Endometrial microvascular endothelial cells (primary cell): ENCODE results near the gene SLITRK1. TPM values are rescaled to one million over a fixed set of nuclear protein-coding genes. Genes with fewer than 3 reads are reported as not detected.

Experiments
- in situ Hi-C: cut with HindIII; loops from 2 replicates; pipeline ENCODE4 v1.10.0; 2017; ENCODE audit warnings: low sequenced_read_pairs, low pct_unique_long_range_greater_than_20kb; ENCODE audit errors: inconsistent ontology term
- total RNA-seq: library from RNA; depleted of rRNA; stranded (reverse); fragments of >200 nt; gene quantifications from one replicate; pipeline ENCODE4 v1.2.3, GENCODE V29; 2015; ENCODE audit errors: inconsistent ontology term

The SLITRK1 gene, protein sequence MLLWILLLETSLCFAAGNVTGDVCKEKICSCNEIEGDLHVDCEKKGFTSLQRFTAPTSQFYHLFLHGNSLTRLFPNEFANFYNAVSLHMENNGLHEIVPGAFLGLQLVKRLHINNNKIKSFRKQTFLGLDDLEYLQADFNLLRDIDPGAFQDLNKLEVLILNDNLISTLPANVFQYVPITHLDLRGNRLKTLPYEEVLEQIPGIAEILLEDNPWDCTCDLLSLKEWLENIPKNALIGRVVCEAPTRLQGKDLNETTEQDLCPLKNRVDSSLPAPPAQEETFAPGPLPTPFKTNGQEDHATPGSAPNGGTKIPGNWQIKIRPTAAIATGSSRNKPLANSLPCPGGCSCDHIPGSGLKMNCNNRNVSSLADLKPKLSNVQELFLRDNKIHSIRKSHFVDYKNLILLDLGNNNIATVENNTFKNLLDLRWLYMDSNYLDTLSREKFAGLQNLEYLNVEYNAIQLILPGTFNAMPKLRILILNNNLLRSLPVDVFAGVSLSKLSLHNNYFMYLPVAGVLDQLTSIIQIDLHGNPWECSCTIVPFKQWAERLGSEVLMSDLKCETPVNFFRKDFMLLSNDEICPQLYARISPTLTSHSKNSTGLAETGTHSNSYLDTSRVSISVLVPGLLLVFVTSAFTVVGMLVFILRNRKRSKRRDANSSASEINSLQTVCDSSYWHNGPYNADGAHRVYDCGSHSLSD
- not detected for total RNA-seq

- in situ Hi-C loops, result no loop called here
Observed at GRCh38 chr13:83881917-83882605, at the start of gene SLITRK1. Gene SLITRK1, minus strand, starts transcription at chr13:83882474. Its CDS starts 967 bp downstream, at chr13:83881507.

- in situ Hi-C loops, result no loop called here
Observed at GRCh38 chr13:83929157-83929556, 46.9 kb upstream of the SLITRK1 start.

DNA sequence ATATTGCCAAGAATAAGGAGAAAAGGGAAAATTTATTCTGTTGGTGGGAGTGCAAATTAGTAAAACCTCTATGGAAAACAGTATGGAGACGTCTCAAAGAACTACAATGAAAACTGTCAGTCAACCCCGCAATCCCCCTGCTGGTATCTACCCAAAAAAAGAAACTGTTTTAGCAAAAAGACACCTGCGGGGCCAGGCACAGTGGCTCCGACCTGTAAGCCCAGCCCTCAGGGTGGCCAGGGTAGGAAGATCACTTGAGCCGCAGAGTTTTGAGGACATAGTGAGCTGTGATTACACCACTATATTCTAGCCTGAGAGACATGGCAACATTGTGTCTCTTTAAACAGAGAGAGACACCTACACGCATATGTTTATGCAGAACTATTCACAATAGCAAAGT is 37.5 kb upstream of the SLITRK1 start:
- in situ Hi-C loops, result no loop called here

GRCh38 chr13:83914368-83914767 is 32.1 kb upstream of the SLITRK1 start:
- in situ Hi-C loops, result no loop called here

GRCh38 chr13:83907196-83907989 is 25.1 kb upstream of the SLITRK1 start:
- in situ Hi-C loops, result no loop called here

GRCh38 chr13:83906240-83906820 is 24.1 kb upstream of the SLITRK1 start:
- in situ Hi-C loops, result no loop called here

DNA sequence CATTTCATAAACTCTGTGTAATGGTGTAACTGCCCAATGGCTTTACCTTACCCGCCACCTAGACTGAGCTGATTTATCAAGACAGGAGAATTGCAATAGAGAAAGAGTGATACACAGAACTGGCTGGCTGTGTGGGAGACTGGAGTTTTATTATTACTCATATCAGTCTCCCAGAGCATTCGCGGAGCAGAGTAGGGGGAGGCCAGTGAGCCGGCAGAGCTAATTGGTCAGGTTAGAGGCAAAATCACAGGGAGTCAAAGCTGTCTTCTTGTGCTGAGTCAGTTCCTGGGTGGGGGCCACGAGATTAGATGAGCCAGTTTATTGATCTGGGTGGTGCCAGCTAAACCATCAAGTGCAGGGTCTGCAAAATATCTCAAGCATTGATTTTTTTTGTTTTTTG is 23.4 kb upstream of the SLITRK1 start:
- in situ Hi-C loops, result no loop called here

DNA sequence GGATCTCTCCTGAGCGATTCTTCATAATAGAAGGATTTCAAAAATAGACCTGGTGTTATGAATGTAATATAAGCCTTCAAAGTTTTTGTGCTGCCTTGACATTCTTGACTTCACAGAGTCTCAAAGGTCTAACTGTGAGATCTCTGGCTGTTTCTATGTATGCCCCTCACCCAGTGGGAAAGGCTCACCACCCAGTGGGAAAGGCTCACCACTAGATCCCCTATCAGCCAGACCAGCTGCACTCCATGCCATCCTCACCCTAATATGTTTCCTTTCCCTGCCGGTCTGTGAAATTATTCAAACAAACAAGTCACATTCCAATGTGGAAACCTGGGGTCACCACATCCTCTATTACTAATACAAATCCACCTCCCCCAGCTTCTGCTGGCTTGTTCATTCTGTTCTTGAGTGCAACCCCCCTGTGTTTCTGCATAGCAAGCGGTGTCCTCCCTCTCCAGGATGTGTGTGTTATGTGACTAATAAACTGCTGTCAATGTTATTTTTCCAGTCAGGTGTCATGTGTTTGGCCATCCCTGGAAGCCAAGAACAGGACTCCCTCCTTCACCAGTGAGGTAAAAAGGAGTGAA is 13.8 kb upstream of the SLITRK1 start:
- in situ Hi-C loops, result no loop called here

DNA sequence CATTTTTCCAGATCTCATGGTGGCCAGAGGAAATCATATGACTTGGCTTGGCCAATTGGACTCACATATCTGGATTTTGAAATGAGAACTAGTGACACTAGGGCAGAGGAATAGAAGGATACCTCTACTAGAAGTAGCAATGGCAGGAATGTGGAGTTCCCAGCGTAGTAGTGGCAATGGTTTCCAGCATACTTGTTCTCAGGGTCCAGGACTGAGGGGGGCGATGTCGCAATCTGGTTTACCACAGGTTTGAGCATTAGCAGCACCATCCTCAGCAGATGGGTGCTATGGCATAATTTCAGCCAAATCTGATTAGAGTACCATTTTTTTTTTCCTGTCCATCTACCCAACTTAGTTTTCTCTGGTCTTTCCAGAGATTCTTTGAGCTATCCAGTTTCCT is 8.1 kb upstream of the SLITRK1 start:
- in situ Hi-C loops, result no loop called here

DNA sequence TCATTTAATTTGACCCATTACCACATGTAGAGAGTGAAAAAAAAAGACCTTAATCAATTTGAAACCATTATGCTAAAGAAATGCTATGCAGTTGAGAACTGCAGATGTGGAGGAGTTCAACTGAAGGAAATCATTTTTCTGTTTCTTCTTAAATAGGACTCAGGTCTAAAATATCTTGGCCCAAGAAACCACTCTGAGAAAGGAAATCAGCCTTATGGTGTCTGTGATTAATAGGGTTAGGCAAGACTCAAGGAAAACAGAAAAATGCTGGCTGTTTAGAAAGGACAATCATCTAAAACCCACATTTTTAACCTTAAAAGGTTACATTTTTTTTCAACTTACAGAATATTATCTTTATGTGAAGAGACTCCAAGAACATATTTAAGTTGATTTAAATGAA is 1.9 kb upstream of the SLITRK1 start:
- in situ Hi-C loops, result no loop called here

- in situ Hi-C loops, result no loop called here
Observed at GRCh38 chr13:83883061-83883523, 818 bp upstream of the SLITRK1 start.

DNA sequence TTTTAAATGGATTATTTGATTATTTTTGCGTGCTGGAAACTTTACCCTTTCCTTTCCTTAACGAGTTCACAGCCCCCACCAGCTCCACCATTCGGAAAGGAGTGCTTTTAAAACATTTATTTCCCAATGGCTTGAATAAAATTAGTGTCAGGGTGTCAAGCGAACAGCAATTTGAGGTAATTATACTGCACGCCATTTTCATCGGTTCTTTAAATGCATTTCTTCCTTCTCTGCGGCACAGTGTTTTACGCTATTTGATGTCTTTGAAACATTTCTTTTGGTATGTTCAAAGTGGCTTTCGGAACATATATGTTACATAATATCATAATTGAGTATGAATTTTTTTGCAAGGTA is 309 bp upstream of the SLITRK1 start:
- in situ Hi-C loops, result no loop called here

DNA sequence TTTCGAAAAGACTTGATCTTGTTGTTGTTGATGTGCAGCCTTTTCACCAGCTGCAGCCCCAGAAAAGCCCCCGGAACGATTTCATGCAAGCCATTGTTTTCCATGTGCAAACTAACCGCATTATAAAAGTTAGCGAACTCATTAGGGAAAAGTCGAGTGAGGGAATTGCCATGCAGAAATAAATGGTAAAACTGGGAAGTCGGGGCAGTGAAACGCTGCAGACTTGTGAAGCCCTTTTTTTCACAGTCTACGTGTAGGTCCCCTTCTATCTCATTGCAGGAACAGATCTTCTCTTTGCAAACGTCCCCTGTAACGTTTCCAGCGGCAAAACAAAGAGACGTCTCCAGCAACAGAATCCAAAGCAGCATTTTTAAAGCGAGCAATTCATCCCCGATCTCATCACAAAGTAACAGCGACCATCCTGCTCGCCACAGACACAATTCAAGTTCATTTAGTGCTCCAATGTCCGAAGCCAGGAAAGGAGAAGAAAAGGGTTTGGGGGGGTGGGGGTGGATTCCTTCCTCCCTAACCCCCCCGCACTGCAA is 1.1 kb downstream of the SLITRK1 start:
- in situ Hi-C loops, result no loop called here

- in situ Hi-C loops, result no loop called here
Observed at GRCh38 chr13:83880275-83881139, 1.8 kb downstream of the SLITRK1 start.

DNA sequence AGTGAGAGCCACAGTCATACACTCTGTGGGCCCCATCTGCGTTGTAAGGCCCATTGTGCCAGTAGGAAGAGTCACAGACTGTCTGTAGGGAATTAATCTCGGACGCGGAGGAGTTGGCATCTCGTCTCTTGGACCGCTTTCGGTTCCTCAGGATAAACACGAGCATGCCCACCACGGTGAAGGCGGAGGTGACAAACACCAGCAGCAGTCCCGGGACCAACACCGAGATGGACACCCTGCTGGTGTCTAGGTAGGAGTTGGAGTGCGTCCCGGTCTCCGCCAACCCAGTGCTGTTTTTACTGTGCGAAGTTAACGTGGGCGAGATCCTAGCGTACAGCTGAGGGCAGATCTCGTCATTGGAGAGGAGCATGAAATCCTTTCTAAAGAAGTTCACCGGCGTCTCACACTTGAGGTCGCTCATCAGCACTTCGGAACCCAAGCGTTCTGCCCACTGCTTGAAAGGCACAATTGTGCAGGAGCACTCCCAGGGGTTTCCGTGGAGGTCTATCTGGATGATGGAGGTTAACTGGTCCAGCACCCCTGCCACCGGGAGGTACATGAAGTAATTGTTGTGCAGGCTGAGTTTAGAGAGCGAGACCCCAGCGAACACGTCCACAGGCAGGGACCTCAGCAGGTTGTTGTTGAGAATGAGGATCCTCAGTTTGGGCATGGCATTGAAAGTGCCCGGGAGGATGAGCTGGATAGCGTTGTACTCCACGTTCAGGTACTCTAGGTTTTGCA is 2.7 kb downstream of the SLITRK1 start:
- in situ Hi-C loops, result no loop called here

DNA sequence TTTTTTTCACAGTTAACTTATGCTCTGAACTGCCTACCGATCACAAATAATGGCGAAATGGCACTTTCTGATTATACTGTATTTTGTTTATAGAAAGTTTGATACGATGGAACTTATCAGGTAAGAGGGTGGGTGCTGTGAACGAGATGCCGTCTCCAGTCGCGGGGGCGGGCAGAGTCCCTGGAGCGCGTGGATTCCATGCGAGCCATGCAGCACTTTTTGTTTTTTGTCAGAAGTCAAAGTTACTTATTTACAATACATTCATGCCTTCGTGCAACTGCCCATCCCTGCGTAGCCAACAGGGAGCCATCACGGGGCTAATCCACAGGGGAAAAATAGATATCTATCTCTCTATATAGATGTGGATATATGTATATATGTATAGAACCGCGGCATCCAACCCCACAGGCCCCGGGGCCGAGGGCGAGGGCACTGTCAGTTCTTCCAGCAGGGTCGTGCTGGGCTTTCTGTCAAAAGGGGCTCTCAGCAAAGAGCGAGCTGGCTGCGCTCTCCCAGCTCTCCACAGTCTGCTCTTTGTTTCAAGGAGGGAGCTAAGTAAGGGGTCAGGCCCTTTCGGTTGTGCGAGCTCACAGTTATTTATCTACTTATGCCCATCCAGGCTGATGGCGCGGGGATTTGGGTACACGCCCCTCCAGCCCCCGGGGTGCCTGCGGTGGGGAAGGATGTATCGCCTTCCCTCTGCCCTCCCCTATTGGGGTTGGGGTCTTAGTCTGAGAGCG is 3.4 kb downstream of the SLITRK1 start:
- in situ Hi-C loops, result no loop called here
